HCT116 (cell line): ENCODE results near the gene RBP4. TPM values are rescaled to one million over a fixed set of nuclear protein-coding genes. Genes with fewer than 3 reads are reported as not detected.

Experiments used
- ATAC-seq: fragments of 200-7000 bp; cut with Tn5 transposase; 2 replicates; pipeline ENCODE4 v1.9.1; 2020; ENCODE audit warnings: mild to moderate bottlenecking, moderate library complexity
- BruUV-seq: library from RNA; stranded (reverse); fragments of 400-500 nt; replicated peaks from 2 replicates; lab custom pipeline; 2021; lab: Mats Ljungman, UMichigan
- CTCF ChIA-PET: fragments of 300-600 bp; sonication (Branson Sonifier 250); formaldehyde crosslinking; loops from one replicate; lab custom pipeline; 2021; ENCODE audit warnings: antibody characterized with exemption; lab: Charles Lee
- POLR2A ChIA-PET: fragments of 300-600, 350-600 bp; sonication (Branson Sonifier 250); formaldehyde crosslinking; loops from one replicate; lab custom pipeline; 2021; ENCODE audit warnings: antibody characterized with exemption; lab: Charles Lee
- RAD21 ChIA-PET, 2 experiments: fragments of 300-600 bp; sonication (Branson Sonifier 250); formaldehyde crosslinking; loops; one replicate each; lab custom pipeline; 2023; ENCODE audit warnings: low total read pairs in 2 of 2; ENCODE audit not compliant: uncharacterized antibody in 2 of 2, unreplicated experiment in 2 of 2, low non-redundant PET in 1 of 2; lab: Charles Lee
- DNase-seq: peaks from one replicate; pipeline ENCODE4 v3.0.0-alpha.2; 2010; ENCODE audit warnings: low read depth, low spot score
- H2AFZ ChIP-seq: fragments of 200-600 bp; shearing (Covaris generic), sonication (generic); 2 replicates; pipeline ENCODE4 v1.6.1; 2017; ENCODE audit warnings: low read depth, mixed run types, mixed read lengths, antibody characterized with exemption, low read length; ENCODE audit not compliant: poor library complexity, severe bottlenecking
- H3K27ac ChIP-seq: 2 replicates; pipeline ENCODE4 v1.5.1; 2012; ENCODE audit warnings: low read depth, low read length
- H3K27me3 ChIP-seq: fragments of 200-600 bp; sonication (generic); 2 replicates; pipeline ENCODE4 v1.6.1; 2016; ENCODE audit warnings: mixed run types, low read length, mixed read lengths; ENCODE audit not compliant: insufficient read depth
- H3K36me3 ChIP-seq, 2 experiments: fragments of 200-500 bp in 1 of 2; fragments of 200-600 bp in 1 of 2; sonication (Bioruptor generic) in 1 of 2; sonication (generic) in 1 of 2; 2 replicates each; pipeline versions ENCODE4 v1.5.1 to v1.6.1; 2014 to 2016; ENCODE audit warnings: low read length in 2 of 2, inconsistent platforms in 1 of 2, mixed read lengths in 1 of 2, mixed run types in 1 of 2; ENCODE audit not compliant: insufficient read depth in 2 of 2, control insufficient read depth in 1 of 2
- H3K4me1 ChIP-seq, 2 experiments: fragments of 200-600 bp in 1 of 2; sonication (generic) in 1 of 2; 2 replicates each; pipeline versions ENCODE4 v1.5.1 to v1.6.1; 2012 to 2017; ENCODE audit warnings: low read length in 2 of 2, inconsistent platforms in 1 of 2, mild to moderate bottlenecking in 1 of 2, mixed read lengths in 1 of 2, mixed run types in 1 of 2, moderate library complexity in 1 of 2; ENCODE audit not compliant: insufficient read depth in 2 of 2, control insufficient read depth in 1 of 2
- H3K4me2 ChIP-seq: fragments of 200-600 bp; sonication (generic); 2 replicates; pipeline ENCODE4 v1.6.1; 2017; ENCODE audit warnings: mixed run types, low read length, mixed read lengths
- H3K4me3 ChIP-seq, 2 experiments: fragments of 200-600 bp in 1 of 2; sonication (generic) in 1 of 2; replicated peaks in 1 of 2; 2 replicates each; pipeline ENCODE4 v1.5.1; 2011 to 2016; ENCODE audit warnings: low read length in 2 of 2, control low read depth in 1 of 2, low read depth in 1 of 2, mild to moderate bottlenecking in 1 of 2, mixed read lengths in 1 of 2, mixed run types in 1 of 2
- H3K79me2 ChIP-seq: fragments of 200-600 bp; sonication (generic); 2 replicates; pipeline ENCODE4 v1.6.1; 2017; ENCODE audit warnings: mild to moderate bottlenecking, mixed run types, low read length, moderate library complexity, mixed read lengths; ENCODE audit not compliant: insufficient read depth
- H3K9ac ChIP-seq: fragments of 200-600 bp; sonication (generic); 2 replicates; pipeline ENCODE4 v1.6.1; 2016; ENCODE audit warnings: low read length, mixed read lengths
- H3K9me2 ChIP-seq: fragments of 200-600 bp; sonication (generic), shearing (Covaris generic); 2 replicates; pipeline ENCODE4 v1.6.1; 2017; ENCODE audit warnings: mixed run types, mild to moderate bottlenecking, moderate library complexity; ENCODE audit not compliant: insufficient read depth
- H3K9me3 ChIP-seq, 2 experiments: fragments of 200-500 bp in 1 of 2; fragments of 200-600 bp in 1 of 2; sonication (Bioruptor generic) in 1 of 2; sonication (generic) in 1 of 2; 2 replicates each; pipeline ENCODE4 v1.6.1; 2014 to 2017; ENCODE audit warnings: low read length in 2 of 2, mixed read lengths in 2 of 2, inconsistent platforms in 1 of 2, low read depth in 1 of 2, mild to moderate bottlenecking in 1 of 2, mixed run types in 1 of 2, moderate library complexity in 1 of 2; ENCODE audit not compliant: control insufficient read depth in 1 of 2, insufficient read depth in 1 of 2
- H4K20me1 ChIP-seq: fragments of 200-600 bp; sonication (generic), shearing (Covaris generic); 2 replicates; pipeline ENCODE4 v1.6.1; 2017; ENCODE audit warnings: mixed run types, mild to moderate bottlenecking, moderate library complexity; ENCODE audit not compliant: insufficient read depth
- CEBPB ChIP-seq: IDR thresholded peaks from 2 replicates; pipeline ENCODE4 v1.6.1; 2012; ENCODE audit warnings: low read depth
- EGR1 ChIP-seq: IDR thresholded peaks from 2 replicates; pipeline ENCODE4 v1.6.1; 2012; ENCODE audit warnings: low read depth
- ELF1 ChIP-seq: IDR thresholded peaks from 2 replicates; pipeline ENCODE4 v1.6.1; 2012; ENCODE audit warnings: low read depth, borderline replicate concordance
- EZH2phosphoT487 ChIP-seq: fragments of 200-600 bp; IDR thresholded peaks from 2 replicates; pipeline ENCODE4 v1.6.1; 2018; ENCODE audit warnings: antibody characterized with exemption, borderline replicate concordance
- JUND ChIP-seq: IDR thresholded peaks from 2 replicates; pipeline ENCODE4 v1.6.1; 2012
- MAX ChIP-seq: IDR thresholded peaks from 2 replicates; pipeline ENCODE4 v1.6.1; 2012
- POLR2A ChIP-seq: IDR thresholded peaks from 2 replicates; pipeline ENCODE4 v1.7.0; 2011; ENCODE audit warnings: borderline replicate concordance; ENCODE audit not compliant: insufficient read depth, insufficient read length; ENCODE audit errors: extremely low read depth
- RAD21 ChIP-seq: IDR thresholded peaks from 2 replicates; pipeline ENCODE4 v1.6.1; 2012; ENCODE audit warnings: low read depth, mild to moderate bottlenecking
- SP1 ChIP-seq: IDR thresholded peaks from 2 replicates; pipeline ENCODE4 v1.6.1; 2012; ENCODE audit warnings: low read depth
- TCF7L2 ChIP-seq: IDR thresholded peaks from 2 replicates; pipeline ENCODE4 v1.7.0; 2011; ENCODE audit warnings: borderline replicate concordance, inconsistent platforms; ENCODE audit not compliant: insufficient read depth, insufficient read length; ENCODE audit errors: extremely low read depth
- YY1 ChIP-seq: IDR thresholded peaks from 2 replicates; pipeline ENCODE4 v1.6.1; 2011; ENCODE audit warnings: low read length, low read depth, moderate library complexity, mild to moderate bottlenecking; ENCODE audit not compliant: insufficient replicate concordance; ENCODE audit errors: extremely low read depth
- ZBTB33 ChIP-seq: IDR thresholded peaks from 2 replicates; pipeline ENCODE4 v1.6.1; 2011; ENCODE audit warnings: mild to moderate bottlenecking, low read length, moderate library complexity; ENCODE audit not compliant: insufficient replicate concordance; ENCODE audit errors: extremely low read depth
- ZFX ChIP-seq: fragments of 450-650 bp; IDR thresholded peaks from 2 replicates; pipeline ENCODE4 v1.6.1; 2017
- intact Hi-C: fragments of 100-400 bp; cut with micrococcal nuclease; formaldehyde crosslinking; loops from 2 replicates; pipeline ENCODE4 v1.10.0; 2022
- total RNA-seq: library from RNA; stranded (reverse); gene quantifications from one replicate; pipeline ENCODE4 v1.2.1, GENCODE V29; 2021; ENCODE audit not compliant: unreplicated experiment
- TF ChIP-seq, protein P1 (sequence below): IDR thresholded peaks from 2 replicates; pipeline ENCODE4 v1.6.1; 2012; ENCODE audit warnings: low read depth
- TF ChIP-seq, protein P2 (sequence below), 3 experiments: fragments of 200-600 bp in 1 of 3; sonication (generic) in 1 of 3; IDR thresholded peaks in 2 of 3; conservative IDR thresholded peaks in 1 of 3; 2 replicates each; pipeline ENCODE4 v1.5.1; 2012 to 2017; ENCODE audit warnings: low read depth in 2 of 3, low read length in 2 of 3, antibody characterized with exemption in 1 of 3, borderline replicate concordance in 1 of 3, control low read depth in 1 of 3, mild to moderate bottlenecking in 1 of 3, mixed read lengths in 1 of 3, mixed run types in 1 of 3, moderate library complexity in 1 of 3; ENCODE audit not compliant: insufficient read depth in 1 of 3

RBP4 gene
- total RNA-seq, 1 experiment from 2014 or later: 2.4 TPM

DNA sequence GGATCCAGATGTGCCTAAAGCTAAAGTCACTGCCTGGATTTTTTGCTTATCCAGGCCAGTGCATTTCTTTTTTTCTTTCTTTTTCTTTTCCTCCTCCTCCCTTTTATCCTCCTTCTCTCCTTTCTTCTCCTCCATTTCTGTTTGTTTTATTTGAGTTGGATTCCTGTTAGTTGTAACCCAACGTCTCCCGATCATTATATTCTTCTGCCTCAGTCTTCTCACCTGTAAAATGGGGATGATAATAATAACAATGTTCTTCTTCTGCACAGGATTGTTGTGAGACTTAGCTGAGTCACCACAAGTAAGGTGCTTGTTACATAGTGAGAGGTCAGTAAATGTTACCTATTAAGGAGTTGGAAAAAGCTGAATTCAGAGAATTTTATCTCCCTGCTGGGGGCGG, 48.3 kb downstream of the RBP4 start:
- no peaks in the 10 kb centered on the region for H3K9me3 ChIP-seq
- CTCF ChIA-PET: interaction anchor here (0.7 to 3.1 kb wide), 3 partner anchors 15 to 263 kb away, joined by 3 to 71 read pairs (median 3); no protein-coding TSS in a partner anchor
- no peak overlapping the region for H3K9ac ChIP-seq
- ATAC-seq (no peak), DNase-seq (no peak)
- no peak overlapping the region for H3K27ac ChIP-seq
- no peaks in the 10 kb centered on the region for H4K20me1 ChIP-seq
- no peak overlapping the region for H3K4me2 ChIP-seq
- no peaks in the 10 kb centered on the region for H3K27me3 ChIP-seq
- no peaks in the 10 kb centered on the region for H3K79me2 ChIP-seq
- TF ChIP-seq MAX (no peak), ZFX (no peak), YY1 (no peak), ELF1 (no peak), CEBPB (no peak), SP1 (no peak), JUND (no peak), EZH2phosphoT487 (no peak), ZBTB33 (no peak), RAD21 (no peak), TCF7L2 (no peak), POLR2A (no peak), EGR1 (no peak)
- TF ChIP-seq, protein P1, sequence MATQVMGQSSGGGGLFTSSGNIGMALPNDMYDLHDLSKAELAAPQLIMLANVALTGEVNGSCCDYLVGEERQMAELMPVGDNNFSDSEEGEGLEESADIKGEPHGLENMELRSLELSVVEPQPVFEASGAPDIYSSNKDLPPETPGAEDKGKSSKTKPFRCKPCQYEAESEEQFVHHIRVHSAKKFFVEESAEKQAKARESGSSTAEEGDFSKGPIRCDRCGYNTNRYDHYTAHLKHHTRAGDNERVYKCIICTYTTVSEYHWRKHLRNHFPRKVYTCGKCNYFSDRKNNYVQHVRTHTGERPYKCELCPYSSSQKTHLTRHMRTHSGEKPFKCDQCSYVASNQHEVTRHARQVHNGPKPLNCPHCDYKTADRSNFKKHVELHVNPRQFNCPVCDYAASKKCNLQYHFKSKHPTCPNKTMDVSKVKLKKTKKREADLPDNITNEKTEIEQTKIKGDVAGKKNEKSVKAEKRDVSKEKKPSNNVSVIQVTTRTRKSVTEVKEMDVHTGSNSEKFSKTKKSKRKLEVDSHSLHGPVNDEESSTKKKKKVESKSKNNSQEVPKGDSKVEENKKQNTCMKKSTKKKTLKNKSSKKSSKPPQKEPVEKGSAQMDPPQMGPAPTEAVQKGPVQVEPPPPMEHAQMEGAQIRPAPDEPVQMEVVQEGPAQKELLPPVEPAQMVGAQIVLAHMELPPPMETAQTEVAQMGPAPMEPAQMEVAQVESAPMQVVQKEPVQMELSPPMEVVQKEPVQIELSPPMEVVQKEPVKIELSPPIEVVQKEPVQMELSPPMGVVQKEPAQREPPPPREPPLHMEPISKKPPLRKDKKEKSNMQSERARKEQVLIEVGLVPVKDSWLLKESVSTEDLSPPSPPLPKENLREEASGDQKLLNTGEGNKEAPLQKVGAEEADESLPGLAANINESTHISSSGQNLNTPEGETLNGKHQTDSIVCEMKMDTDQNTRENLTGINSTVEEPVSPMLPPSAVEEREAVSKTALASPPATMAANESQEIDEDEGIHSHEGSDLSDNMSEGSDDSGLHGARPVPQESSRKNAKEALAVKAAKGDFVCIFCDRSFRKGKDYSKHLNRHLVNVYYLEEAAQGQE: no peak
- TF ChIP-seq, protein P2, sequence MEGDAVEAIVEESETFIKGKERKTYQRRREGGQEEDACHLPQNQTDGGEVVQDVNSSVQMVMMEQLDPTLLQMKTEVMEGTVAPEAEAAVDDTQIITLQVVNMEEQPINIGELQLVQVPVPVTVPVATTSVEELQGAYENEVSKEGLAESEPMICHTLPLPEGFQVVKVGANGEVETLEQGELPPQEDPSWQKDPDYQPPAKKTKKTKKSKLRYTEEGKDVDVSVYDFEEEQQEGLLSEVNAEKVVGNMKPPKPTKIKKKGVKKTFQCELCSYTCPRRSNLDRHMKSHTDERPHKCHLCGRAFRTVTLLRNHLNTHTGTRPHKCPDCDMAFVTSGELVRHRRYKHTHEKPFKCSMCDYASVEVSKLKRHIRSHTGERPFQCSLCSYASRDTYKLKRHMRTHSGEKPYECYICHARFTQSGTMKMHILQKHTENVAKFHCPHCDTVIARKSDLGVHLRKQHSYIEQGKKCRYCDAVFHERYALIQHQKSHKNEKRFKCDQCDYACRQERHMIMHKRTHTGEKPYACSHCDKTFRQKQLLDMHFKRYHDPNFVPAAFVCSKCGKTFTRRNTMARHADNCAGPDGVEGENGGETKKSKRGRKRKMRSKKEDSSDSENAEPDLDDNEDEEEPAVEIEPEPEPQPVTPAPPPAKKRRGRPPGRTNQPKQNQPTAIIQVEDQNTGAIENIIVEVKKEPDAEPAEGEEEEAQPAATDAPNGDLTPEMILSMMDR (IDR thresholded peaks at IDR 0.05 in 2 of 3, conservative IDR thresholded peaks at IDR 0.05 in 1 of 3; ENCODE audit: borderline replicate concordance in 1 of 3, insufficient read depth in 1 of 3, low read depth in 2 of 3, low read length in 2 of 3): no peak; a peak in 1 of 6 replicates
- TF ChIP-seq, all 23 proteins: peak for 0
- no TSS peak for BruUV-seq
- intact Hi-C loops: no loop called here
- H3K4me1 ChIP-seq: peaks cover 0 to 7% of the 10 kb centered on the region in 2 experiments; a peak in 2 of 4 replicates
- POLR2A ChIA-PET: no interaction called here
- H3K36me3 ChIP-seq: no peaks in the 10 kb centered on the region
- RAD21 ChIA-PET: no interaction called here
- H2AFZ ChIP-seq: no peak overlapping the region
- no peaks in the 10 kb centered on the region for H3K9me2 ChIP-seq
- no peak overlapping the region for H3K4me3 ChIP-seq
